GM18868 (cell line): Measurements from ENCODE around the gene TRAPPC5.

ENCODE experiments used
- ATAC-seq: cut with Tn5 transposase; IDR thresholded peaks from one replicate; pipeline ENCODE4 v1.9.1; 2021; ENCODE audit warnings: mild to moderate bottlenecking, moderate library complexity; ENCODE audit not compliant: unreplicated experiment

The TRAPPC5 gene

DNA sequence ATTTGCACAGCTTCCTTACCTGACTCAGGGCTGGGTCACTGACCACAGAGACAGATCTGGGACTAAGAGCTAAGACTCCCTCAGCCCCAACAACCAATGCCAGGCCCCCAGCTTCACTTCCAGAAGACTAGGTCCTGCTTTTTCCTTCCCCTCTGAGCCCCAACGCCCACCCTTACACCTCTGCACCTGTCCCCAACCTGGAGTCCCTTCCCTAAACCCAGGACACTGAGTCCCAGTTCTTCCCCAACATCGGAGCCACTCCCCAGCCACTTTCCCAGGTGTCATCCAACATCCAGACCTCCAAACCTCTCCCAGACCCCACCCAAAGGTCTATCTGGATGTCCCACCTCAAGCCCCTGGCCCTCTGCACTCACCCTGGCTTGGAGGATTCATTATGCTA, 18.4 kb downstream of the TRAPPC5 start:
- no peak for ATAC-seq

DNA sequence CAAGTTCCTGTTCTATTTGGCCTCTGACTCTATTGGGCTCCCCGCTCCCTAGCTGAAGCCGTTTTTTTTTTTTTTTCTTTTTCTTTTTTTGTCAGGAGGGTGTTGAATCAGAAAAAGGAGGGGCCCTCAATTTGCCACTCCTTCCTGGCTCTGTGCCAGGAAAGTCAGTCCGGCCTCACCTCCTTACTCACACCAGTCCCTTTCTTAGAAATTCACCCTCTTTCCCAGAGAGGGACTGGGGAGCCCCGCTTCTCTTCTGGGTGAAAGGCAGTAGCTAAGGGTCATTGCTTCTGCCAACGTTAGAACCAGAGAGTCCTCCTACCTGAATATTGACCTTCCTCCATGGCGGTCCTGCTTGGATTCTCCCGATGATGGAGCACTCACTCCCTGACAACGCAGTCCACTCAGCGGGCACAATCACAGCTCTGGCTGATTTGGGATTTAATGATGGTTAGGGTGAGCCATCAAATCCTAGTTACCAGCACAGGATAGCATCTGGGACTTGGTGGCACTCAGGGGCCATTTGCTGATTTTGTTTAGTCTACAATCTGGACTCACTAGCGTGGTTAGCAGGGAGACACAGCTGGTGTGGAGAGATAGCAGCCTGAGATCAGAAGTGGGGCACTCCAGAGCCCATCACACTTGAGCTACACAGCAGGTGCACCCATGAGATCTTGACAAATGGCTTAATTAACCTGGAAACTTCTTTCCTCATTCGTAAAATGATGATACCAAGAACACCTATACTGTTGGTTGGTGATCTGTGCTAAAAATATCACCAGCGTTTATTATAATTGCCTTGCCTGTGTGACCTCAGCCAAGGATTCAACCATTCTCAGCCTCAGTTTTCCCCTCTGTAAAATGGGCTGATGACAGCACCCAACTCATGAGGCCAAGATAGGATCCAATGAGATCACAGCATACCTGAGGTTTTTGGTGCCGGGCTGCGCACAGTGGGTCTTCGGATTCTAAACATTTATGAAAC, 19.1 kb downstream of the TRAPPC5 start:
- no peak for ATAC-seq

DNA sequence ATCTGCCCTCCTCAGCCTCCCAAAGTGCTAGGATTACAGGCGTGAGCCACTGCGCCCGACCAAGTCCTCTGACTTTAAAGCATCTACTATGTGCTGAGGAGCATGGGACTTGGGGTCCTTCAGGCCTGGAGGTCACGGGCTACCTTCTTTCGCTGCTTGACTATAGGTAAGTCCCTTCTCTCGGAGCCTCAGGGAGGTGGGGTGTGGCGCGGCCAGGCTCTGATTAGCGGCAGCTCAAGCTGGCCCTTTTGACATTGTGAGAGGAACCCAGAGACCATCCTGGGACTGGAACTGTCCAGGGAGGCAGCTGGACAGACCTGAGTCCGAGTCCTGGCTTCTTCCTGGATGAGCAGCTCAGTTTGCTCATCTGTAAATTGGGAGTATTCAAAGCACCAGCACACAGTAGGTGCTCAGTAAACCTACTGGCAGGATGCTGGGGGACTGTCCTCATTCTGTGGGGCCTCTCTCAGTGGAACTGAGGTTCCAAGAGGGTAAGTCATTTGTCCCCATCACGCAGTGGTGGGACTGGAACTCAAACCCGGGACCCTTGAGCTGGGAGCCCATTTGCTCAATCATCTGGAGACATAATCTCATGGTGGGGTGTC, 20.5 kb downstream of the TRAPPC5 start:
- no peak for ATAC-seq

DNA sequence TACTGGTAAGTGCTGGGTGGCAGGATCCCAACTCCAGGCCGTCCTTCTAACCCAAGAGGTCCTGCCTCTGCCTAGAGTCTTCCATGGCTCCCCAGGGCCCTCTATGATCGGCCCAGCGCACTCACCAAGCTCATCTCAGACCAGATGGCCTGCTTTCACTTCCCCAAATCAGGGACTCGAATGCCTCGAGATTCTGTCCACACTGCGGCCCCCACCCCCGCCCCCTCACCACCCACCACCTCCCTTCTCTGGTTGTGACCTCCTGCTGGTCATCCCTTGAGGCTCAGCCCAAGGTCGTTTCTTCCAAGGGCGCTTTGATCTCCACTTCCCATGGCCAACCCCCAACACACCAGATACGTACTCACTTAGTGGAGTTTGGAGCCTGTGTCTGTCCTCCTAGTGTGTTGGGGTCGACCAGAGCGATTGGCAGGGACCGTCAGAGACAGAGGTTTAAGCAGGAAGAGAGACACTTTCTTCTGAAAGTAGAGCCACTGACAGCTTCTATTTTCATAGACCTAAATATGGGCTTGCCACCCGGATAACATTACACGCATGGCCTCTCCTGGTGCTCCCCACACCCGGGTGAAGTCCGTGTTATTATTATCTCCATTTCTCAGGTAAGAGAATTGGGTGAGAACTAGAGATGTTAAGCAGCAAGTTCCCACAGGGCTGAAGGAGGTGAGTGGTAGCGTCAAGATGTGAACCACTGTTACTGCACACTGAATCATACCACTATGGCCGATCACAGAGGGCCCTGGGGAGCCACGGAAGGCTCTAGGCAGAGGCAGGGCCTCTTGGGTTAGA, 21.2 kb downstream of the TRAPPC5 start, which contains the start of gene FCER2:
Gene FCER2, minus strand, starts transcription at position 478 of the 804 bp plus-strand sequence. CDS start 2,371 bp downstream, outside the sequence.
- peak; percentile 51 for ATAC-seq

DNA sequence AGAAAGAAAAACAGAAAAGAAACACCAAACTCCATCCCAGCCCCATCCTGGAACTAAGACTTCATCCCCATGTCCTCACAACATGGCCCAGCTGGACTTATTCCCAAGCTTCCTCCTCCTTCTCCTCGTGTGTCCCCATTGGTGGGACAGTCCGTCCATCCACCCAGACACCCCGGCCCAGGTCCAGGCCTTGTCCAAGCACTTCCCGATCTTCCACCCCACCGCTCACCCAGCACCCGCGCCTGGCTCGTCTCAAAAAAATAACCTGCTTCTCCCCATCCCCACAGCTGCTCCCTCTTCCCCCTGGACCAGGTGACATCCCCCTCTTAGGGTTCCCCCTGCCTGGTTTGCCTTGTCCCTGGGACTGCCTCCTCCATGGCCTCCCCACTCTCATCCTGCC, 22.7 kb downstream of the TRAPPC5 start:
- no peak for ATAC-seq

DNA sequence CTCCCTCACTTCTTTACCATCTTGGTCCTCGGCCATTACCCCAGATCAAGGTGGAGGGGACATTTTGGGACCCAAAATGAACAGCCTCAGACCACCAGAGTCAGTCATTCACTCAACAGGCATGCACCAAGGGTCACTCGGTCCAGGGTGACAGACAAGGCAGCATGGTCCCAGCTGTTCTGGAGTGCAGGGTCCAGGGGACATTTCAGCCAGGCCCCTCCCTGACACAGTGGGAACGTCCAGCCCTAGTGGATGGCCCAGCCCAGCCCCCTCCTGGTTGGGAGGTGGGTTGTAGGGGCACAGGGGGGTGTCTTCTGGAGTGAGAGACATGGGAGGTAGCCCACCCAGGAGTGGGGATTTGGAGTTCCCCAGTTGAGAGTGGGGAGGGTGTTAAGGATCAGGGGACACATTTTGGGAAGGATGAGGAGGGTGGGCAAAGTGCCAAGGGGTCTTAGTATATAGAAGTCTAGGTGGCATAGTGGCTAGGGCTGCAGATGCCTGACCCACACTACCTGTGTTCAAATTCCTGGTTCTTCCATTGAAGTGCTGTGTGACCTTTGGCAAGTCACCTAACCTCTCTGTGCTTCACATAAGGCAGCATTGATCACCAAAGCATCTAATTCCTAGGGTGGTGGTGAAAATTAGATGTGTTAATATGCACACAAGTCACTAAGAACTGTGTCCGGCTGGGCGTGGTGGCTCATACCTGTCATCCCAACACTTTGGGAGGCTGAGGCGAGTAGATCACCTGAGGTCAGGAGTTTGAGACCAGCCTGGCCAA, 23.8 kb downstream of the TRAPPC5 start:
- no peak for ATAC-seq

DNA sequence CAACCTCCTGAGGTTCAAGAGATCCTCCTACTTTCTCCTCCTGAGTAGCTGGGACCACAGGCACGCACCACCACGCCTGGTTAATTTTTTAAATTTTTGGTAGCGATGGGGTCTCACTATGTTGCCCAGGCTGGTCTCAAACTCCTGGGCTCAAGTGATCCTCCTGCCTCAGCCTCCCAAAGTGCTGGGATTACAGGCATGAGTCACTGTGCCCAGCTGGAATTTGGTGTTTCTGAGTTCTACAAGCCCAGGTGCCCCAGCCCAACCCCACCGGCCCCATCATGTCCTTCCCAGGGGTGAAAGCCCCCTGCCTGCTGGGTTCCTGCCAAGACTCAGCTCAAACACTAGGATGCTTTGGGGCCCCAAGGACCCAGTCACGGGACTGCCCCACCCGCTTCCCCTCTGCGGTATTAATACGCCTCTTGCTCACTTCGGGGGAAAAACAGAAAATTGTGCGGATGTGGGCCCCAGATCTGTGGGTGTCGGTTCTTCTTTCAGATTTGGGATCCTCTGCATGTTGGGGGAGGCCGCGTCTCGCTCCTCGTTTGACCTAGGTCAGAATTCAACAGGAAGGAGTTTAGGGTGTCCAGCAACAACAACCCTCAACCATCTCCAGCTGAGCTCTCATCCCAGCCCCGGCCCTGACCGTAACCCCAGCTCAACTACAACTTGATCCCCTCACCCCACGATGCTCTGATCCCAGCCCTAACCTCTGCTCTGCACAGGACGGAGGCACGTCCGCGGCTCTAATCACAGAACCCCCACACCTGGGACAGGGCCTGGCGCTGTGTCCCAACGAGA, 25.0 kb downstream of the TRAPPC5 start:
- ATAC-seq, result no peak

DNA sequence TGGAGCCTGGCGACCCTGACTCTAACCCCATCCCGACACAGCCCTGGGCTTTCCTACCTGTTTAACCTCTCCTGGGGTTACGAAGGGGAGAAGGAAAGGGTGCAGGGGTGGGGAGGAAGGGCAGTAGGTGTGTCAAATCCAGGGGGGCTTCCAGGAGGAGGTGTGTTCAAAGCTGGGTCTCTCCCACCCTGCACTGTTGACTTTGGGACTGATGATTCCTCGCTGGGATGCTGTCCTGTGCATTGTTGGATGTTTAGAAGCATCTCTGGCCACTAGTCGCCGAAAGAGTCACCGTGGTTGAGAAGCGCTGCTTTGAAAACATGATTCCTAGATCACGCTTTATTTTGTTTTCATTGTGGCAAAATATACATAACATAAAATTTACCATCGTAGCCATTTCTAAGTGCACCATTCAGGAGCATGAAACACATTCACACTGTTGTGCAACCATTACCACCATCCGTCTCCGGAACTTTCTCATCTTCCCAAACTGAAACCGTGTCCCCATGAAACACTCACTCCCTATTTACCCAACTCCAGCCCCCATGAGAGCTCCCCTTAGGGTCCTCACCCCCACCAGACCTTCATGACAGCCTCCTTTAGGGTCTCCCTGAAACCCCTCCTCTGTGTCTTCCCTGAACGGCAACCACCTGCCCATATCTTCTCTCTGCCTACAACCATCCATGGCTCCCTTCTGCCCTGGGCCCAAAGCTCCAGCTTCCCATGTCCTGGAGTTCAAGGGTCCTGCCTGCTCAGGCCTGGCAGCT, 25.7 kb downstream of the TRAPPC5 start:
- ATAC-seq, result no peak

DNA sequence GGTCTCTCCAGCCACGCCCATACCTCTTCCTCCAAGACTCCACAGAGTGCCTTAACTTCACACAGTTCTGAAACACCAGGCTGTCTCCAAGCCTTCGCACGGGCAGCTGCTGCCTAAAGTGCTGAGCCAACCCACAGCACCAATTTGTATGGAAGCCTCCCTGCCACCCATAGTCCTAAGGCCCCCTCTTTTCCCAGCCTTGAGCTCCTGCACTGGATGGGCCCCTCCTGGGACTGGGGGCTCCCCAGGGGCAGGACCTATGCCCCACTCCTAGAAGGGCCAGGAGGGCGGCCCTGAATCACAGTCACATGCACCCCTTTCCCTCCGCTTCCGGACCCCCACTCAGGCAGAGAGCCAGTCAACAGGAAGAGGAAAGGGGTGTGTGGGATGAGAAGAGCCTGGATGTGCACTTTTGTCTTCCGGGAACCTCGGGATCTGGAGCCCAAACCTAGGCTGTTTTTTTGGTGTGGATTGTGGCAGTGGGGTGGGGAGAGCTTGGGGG, 26.4 kb downstream of the TRAPPC5 start:
- ATAC-seq, result no peak

DNA sequence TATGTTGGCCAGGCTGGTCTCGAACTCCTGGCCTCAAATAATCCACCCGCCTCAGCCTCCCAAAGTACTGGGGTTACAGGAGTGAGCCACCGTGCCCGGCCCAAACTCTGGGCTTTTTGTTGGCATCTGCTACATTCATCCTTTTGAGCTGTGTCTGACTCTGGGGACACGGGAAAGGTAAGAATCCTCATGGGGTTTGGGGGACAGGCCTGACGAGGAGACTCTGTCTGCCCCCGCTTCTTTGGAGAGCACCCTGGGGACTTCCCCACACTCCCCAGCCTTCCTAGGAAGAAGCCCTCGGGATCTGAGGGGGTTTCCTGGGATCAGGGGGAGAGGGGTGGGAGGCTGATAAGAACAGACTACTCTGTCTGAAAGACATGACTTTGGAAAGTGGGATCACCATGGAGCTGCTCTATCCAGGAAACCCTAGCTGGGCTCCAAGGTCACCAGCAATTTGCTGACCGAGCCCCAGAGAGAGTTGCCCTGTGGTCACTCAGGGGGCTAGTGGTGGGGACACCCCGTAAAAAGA, 29.4 kb downstream of the TRAPPC5 start:
- ATAC-seq, result no peak

DNA sequence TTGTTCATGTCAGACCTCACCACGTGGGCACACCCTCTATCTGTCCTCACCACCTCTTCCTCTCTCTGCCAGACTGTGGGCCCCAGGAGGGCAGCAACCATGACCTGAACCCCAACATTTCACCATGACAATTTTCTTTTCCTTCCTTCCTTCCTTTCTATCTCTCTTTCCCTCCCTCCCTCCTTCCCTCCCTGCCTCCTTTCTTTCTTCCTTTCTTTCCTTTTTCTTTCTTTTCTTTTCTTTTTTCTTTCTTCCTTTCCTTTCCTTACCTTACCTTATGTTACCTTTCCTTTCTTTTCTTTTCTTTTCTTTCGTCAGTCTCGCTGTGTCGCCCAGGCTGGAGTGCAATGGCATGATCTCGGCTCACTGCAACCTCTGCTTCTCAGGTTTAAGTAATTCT, 30.0 kb downstream of the TRAPPC5 start:
- no peak for ATAC-seq

DNA sequence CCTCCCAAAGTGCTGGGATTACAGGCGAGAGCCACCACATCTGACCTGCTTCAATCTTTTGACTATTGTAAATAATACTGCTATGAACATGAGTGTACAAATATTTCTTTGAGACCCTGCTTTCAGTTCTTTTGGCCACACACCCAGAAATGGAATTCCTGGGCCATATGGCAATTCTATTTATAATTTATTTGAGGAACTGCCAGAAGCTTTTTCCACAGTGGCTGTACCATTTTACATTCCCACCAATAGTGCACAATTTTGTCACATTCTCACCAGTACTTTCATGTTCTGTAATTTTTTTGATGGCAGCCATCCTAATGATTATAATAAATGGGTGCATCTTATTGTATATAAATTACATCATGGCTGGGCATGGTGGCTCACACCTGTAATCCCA, 35.0 kb downstream of the TRAPPC5 start:
- ATAC-seq, result no peak

DNA sequence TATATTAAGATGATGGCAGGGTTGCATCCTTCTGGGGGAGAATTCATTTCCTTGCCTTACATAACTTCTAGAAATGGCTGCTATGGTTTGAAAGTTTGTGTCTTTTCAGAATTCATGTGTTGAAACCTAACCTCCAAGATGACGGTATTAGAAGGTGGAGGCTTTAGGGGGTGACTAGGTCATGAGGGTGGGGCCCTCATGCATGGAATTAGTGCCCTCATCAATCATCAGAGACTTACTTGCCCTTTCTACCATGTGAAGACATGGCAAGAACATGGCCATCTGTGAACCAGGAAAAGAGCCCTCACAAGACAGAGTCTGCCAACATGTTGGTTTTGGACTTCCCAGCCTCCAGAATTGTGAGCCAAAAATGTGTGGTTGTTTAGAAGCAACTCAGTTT, 36.1 kb downstream of the TRAPPC5 start:
- ATAC-seq, result no peak

DNA sequence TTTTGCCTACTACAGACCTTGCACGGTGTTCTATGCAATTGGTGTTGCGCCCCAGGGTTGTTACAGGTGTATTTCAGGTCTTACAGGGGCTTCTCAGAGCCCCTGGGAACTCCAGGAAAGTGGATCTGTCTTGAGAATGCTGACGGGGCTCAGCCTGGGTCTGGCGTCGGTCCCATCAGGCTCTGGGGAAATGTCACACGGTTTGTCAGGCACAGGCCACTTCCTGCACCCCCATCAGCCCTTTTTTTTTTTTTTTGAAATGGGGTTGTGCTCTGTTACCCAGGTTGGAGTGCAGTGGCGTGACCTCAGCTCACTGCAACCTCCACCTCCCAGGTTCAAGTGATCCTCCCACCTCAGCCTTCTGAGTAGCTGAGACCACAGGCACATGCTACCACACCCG, 38.0 kb downstream of the TRAPPC5 start:
- ATAC-seq, result no peak

DNA sequence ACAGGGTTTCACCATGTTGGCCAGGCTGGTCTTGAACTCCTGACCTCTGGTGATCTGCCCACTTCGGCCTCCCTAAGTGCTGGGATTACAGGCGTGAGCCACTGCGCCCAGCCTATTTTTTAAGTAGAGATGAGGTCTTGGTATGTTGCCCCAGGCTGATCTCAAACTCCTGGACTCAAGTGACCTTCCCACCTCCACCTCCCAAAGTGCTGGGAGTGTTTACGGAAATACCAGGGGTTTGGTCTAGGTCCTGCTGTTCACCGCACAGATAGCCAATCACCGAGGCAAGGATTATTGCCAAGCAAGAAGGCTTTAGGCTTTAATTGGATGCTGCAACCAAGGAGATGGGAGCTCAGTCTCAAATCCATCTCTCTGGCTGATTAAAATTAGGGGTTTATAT, 39.7 kb downstream of the TRAPPC5 start:
- no peak for ATAC-seq

DNA sequence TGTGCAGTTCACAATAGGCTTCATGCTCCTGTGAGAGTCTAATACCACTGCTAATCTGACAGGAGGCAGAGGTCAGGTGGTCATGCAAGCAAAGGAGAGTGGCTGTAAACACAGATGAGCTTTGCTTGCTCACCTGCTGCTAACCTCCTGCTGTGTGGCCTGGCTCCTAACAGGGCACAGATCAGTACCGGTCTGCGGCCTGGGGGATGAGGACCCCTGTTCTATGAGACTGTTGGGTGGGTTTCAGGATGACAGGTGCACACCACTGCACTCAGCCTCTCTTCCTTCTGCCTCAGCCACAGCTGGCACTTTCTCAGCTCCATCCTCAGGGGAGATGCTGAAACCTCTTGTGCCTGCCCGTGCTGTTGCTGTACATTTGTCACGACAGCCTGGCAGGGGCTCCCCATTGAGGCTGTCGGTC, 41.6 kb downstream of the TRAPPC5 start:
- ATAC-seq, result no peak

DNA sequence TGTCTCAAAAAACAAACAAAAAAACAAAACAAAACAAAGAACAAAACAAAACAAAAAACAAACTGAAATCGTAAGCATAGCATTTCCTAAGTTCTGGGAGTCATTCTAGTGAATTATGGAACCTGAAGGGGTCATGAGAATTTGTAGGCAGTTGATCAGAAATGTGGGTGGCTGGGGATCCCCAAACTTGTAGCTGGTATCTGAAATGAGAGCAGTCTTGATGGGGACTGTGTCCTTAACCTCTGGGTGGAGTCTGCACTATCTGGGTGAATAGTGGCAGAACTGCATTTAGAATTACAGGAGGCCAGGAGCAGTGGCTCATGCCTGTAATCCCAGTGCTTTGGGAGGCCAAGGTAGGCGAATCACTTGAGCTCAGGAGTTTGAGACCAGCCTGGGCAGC, 45.2 kb downstream of the TRAPPC5 start:
- ATAC-seq, result no peak

DNA sequence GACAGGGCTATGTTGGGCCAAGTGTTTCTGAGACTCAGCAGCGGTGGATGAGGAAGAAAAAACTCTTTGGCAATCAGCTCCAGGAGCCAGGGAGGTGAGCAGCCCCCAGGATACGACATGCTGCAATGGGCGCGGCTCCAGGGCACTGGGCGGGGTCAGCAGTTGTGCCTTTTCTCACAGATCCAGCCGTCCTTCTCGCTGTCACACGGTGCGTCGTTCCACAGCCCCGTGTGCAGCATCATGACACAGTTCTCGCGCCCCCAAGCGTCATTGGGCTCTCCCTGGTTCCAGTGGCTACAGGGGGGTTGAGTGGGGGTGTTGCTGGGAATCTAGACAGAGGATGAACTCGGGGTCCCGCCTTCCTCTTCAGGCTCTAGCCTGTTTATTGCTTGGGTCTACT, 48.6 kb downstream of the TRAPPC5 start:
- ATAC-seq, result no peak
